GM21390 (cell line): ENCODE data around the gene RND3.

ENCODE experiments used
- ATAC-seq: cut with Tn5 transposase; IDR thresholded peaks from one replicate; pipeline ENCODE4 v1.9.1; 2021; ENCODE audit not compliant: unreplicated experiment

Gene RND3, protein sequence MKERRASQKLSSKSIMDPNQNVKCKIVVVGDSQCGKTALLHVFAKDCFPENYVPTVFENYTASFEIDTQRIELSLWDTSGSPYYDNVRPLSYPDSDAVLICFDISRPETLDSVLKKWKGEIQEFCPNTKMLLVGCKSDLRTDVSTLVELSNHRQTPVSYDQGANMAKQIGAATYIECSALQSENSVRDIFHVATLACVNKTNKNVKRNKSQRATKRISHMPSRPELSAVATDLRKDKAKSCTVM

GRCh38 chr2:150487537-150488429 is at the start of gene RND3:
TSS of gene RND3 (minus strand) at chr2:150487667. CDS start at chr2:150487417, 250 bp downstream.
- ATAC-seq = peak; percentile 71

GRCh38 chr2:150535176-150535575 is 47.7 kb upstream of the RND3 start:
- ATAC-seq = no peak

DNA sequence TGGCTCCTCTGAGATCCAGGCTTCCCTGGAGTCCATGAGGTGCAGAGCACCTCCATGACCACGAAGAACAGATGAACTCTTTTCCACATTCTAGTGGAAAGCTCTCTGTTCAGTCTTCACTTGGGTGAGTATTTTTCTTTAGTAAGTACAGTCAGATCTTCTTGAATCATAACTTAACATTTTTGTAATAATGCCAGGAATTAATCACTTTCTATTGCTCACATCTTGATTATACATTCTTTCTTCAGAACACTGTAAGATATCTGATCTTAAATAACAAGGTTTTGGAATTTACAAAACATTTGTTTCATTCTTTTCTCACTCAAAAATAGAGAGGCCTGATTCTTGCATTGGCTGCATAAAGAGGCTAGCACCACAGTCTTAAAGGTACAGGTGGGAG is 45.4 kb upstream of the RND3 start:
- no peak for ATAC-seq

DNA sequence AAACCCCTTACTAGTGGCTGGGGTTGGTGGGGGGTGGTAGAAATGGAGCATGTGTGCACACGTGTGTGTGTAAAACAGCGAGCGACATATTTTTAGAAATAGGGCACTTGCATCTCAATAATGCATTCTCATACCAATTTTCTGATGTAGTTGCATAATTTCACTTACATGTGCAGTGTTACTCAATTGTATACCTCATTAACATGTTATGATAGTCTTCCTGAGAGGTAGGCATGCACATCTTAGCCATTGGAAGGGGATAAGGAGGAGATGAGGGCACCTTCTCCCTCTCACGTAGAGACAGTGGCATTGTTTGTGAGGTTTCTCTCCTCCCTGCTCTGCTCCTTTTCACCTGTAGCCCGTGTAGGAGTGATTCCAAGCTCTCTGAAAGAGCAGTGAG is 44.6 kb upstream of the RND3 start:
- ATAC-seq = no peak

- no peak for ATAC-seq
Measured at GRCh38 chr2:150531591-150531990, 44.1 kb upstream of the RND3 start.

GRCh38 chr2:150530168-150530567 is 42.7 kb upstream of the RND3 start:
- no peak for ATAC-seq

DNA sequence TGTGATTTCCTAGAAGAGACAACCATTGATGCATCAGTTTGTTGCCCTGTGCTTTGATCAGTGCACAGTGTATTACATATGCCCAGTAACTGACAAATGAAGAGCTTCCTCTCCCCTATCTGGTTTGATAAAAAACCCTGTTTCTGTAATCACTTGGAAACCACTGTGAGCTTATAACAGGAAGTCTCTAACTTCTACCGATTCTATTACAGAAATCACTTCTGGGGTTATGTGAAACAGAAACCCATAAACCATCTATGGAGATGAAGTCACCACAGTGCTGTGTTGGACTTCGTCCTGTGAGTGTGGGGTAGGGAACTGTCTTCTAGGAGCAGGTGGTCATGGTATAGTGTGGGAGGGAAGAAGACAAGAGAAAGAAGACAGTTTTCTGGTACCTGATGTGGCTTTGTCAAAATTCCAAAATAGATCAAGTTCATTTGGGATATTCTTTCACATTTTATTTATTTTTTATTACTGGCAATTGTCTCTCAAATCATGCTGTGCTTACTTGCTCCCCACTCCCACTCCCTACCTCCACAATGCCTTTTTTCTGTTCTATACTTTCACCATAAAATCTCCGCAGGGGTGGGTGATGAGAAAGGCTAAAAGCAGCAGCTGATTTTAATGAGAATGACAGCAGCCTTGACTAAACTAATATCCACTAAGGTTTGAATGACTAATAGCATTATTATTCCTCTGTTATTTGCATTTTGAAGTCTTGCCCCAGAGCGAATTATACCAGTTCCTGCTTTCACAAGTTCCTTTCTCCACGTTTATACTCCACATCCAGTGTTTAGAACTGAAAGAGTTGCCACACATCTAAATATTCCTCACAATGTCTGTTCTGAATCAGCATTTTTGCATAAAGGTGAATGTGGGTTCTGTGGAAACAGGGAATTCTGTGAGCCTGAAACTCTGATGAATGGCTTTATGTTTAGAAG is 41.7 kb upstream of the RND3 start:
- ATAC-seq = peak; percentile 95

GRCh38 chr2:150526827-150527226 is 39.4 kb upstream of the RND3 start:
- ATAC-seq = no peak

DNA sequence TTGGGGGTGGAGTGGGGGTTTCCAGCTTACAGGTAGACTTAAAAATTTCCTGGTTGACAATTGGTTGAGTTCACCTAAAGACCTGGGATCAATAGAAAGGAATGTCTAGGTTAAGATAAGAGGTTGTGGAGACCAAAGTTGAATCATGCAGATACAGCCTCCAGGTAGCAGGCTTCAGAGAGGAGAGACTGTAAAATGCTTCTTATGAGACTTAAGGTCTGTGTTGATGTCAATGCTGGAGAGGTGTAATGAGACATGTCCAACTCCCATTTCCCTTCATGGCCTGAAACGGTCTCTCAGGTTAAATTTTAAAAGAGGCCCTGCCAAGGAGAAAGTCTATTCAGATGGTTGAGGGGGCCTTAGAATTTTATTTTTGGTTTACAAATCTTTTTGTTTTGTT is 38.5 kb upstream of the RND3 start:
- no peak for ATAC-seq

GRCh38 chr2:150522269-150522668 is 34.8 kb upstream of the RND3 start:
- no peak for ATAC-seq

GRCh38 chr2:150520887-150521664 is 33.6 kb upstream of the RND3 start:
- no peak for ATAC-seq

- ATAC-seq = no peak
Measured at GRCh38 chr2:150520033-150520432, 32.6 kb upstream of the RND3 start.

GRCh38 chr2:150517951-150518680 is 30.6 kb upstream of the RND3 start:
- no peak for ATAC-seq

DNA sequence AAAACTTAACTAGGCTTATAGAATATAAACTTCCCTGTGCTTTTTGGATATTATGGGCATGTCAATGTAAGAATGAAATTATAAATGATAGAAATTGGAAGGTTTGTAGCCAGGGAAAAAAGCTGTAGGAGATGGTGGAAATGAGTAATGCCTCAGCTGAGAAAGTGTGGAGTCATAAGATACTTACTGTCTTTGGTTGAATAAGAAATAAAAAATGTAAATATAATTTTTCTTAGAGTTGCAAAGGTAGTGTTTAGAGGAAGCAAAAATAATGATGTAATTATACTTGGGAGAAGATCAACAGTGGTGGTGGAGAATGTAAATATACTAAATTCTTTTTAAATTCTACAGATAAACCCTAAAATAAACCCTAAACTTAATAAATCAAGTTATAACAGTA is 26.2 kb upstream of the RND3 start:
- no peak for ATAC-seq

GRCh38 chr2:150508497-150509137 is 21.1 kb upstream of the RND3 start:
- no peak for ATAC-seq

GRCh38 chr2:150507071-150507470 is 19.6 kb upstream of the RND3 start:
- ATAC-seq = no peak

DNA sequence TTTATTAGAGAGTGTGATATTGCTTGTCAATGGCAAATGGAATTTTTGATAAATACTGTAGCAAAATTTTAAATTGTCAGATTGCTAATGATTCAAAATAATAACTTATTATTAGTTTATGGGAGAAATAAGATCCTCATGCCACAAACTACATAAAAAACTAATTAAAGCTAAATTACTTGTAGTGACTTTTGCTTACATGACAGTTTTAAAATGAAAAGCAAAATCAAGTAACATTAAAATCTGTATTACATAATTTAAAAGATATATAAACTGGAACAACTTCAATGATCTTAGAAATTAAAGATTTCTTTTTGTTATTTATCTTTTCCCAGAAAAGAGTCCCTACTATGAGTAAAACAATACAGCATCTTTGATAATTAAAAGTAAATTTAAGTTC is 17.7 kb upstream of the RND3 start:
- ATAC-seq = no peak

GRCh38 chr2:150495993-150496627 is 8.6 kb upstream of the RND3 start:
- ATAC-seq = no peak

DNA sequence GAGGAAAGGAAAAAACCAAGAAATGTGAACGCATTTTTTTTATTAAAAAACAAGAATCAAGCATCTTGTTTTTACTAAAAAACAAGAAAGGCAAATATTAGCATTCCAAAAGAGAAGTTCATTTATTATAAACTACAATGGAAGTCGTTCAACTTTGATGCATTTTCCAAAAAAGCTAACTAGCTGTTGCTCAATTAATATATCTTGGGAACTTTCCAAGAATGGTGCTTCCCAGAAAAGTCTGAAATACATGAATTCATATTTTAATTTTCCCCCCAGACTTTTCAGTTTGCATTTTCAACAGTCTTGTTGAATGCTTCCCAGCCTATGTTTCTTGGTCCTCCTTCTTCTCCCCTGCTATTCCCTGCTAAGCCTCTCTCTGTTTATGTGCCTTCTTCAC is 7.5 kb upstream of the RND3 start:
- ATAC-seq = no peak
